Measurements from ENCODE around the gene PARP15. TPM values are rescaled to one million over a fixed set of nuclear protein-coding genes. Genes with fewer than 3 reads are reported as not detected.

Gene PARP15
- total RNA-seq, 1 donor from 2014 or later: 14.4 TPM

GRCh38 chr3:122578069-122578740 lies 755 bp downstream of the PARP15 start:
- DNase-seq (ENCODE audit: low spot score): no peak
- H3K27ac Mint-ChIP-seq: peak overlapping the region; percentile 71
- peak overlapping the region; percentile 95 for H3K4me3 Mint-ChIP-seq (ENCODE audit: low read depth)
- intact Hi-C loops (cut with micrococcal nuclease): loop anchor here (5.0 kb wide), 1 partner anchor 104 kb away; the partner anchor contains the start of gene PARP14
- H3K9me3 Mint-ChIP-seq: peaks cover 21% of the 10 kb centered on the region
- peaks cover 39% of the 10 kb centered on the region for H3K4me1 Mint-ChIP-seq (ENCODE audit: low read depth)
- no peaks in the 10 kb centered on the region for H3K27me3 Mint-ChIP-seq (ENCODE audit: low read depth)
- peaks cover 47% of the 10 kb centered on the region for H3K36me3 Mint-ChIP-seq (ENCODE audit: low read depth)

- Mint-ChIP-seq H3K27me3 (ENCODE audit: low read depth) (no peaks in the 10 kb centered on the region), H3K27ac (no peak overlapping the region), H3K4me3 (ENCODE audit: low read depth) (no peak overlapping the region), H3K9me3 (peaks cover 34% of the 10 kb centered on the region), H3K36me3 (ENCODE audit: low read depth) (peaks cover 56% of the 10 kb centered on the region), H3K4me1 (ENCODE audit: low read depth) (peaks cover 29% of the 10 kb centered on the region)
- intact Hi-C loops (cut with micrococcal nuclease): no loop called here
- no peak for DNase-seq (ENCODE audit: low spot score)
Measured at GRCh38 chr3:122580470-122580869, 3.0 kb downstream of the PARP15 start.

DNA sequence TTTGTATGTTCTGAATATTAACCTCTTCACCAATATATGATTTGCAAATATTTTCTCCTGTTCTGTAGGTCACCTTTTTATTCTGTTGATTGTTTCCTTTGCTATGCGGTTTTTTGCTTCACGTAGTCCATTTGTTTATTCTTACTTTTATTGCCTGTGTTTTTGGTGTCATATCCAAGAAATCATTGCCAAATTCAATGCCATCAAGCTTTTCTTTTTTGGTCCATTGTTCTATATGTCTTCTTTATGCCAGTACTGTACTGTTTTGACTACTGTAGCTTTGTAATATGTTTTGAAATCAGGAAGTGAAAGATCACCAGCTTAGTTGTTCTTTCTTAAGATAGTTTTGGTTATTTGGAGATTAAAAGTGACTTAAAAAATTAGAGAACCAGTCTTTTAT lies 4.2 kb downstream of the PARP15 start:
- H3K9me3 Mint-ChIP-seq: peaks cover 34% of the 10 kb centered on the region
- no peak for DNase-seq (ENCODE audit: low spot score)
- peaks cover 21% of the 10 kb centered on the region for H3K4me1 Mint-ChIP-seq (ENCODE audit: low read depth)
- H3K4me3 Mint-ChIP-seq (ENCODE audit: low read depth): no peak overlapping the region
- H3K27ac Mint-ChIP-seq: no peak overlapping the region
- intact Hi-C loops (cut with micrococcal nuclease): no loop called here
- no peaks in the 10 kb centered on the region for H3K27me3 Mint-ChIP-seq (ENCODE audit: low read depth)
- H3K36me3 Mint-ChIP-seq (ENCODE audit: low read depth): peaks cover 53% of the 10 kb centered on the region

GRCh38 chr3:122582390-122582789 lies 4.9 kb downstream of the PARP15 start:
- no peak for DNase-seq (ENCODE audit: low spot score)
- Mint-ChIP-seq H3K9me3 (peaks cover 34% of the 10 kb centered on the region), H3K36me3 (ENCODE audit: low read depth) (peaks cover 57% of the 10 kb centered on the region), H3K4me1 (ENCODE audit: low read depth) (peaks cover 17% of the 10 kb centered on the region), H3K27me3 (ENCODE audit: low read depth) (no peaks in the 10 kb centered on the region), H3K27ac (no peak overlapping the region), H3K4me3 (ENCODE audit: low read depth) (no peak overlapping the region)
- intact Hi-C loops (cut with micrococcal nuclease): no loop called here

- Mint-ChIP-seq H3K9me3 (peaks cover 32% of the 10 kb centered on the region), H3K4me3 (ENCODE audit: low read depth) (no peak overlapping the region), H3K4me1 (ENCODE audit: low read depth) (peaks cover 8% of the 10 kb centered on the region), H3K27ac (no peak overlapping the region), H3K36me3 (ENCODE audit: low read depth) (peaks cover 54% of the 10 kb centered on the region), H3K27me3 (ENCODE audit: low read depth) (no peaks in the 10 kb centered on the region)
- intact Hi-C loops (cut with micrococcal nuclease): no loop called here
- no peak for DNase-seq (ENCODE audit: low spot score)
Measured at GRCh38 chr3:122586098-122586497, 8.6 kb downstream of the PARP15 start.

DNA sequence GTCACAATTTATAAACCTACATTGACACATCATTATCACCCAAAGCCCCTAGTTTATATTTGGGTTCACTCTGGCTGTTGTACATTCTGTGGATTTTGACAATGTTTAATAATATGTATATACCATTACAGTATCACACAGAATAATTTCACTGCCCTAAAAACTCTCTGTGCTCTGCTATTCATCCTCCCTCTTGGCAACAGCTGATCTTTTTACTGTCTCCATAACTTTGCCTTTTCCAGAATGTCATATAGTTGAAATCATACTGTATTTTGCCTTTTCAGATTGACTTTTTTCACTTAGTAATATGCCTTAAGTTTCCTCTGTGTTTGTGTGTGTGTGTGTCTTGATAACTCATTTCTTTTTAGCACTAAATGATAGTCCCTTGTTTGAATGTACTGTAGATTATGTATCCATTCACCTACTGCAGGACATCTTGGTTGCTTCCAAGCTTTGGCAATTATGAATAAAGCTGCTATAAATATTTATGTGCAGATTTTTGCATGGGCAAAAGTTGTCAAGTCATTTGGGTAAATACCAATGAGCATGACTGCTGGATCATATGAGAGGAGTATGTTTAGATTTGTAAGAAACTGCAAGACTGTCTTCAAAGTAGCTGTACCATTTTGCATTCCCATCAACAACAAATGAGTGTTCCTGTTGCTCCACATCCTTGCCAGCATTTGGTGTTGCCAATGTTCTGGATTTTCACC lies 9.5 kb downstream of the PARP15 start:
- Mint-ChIP-seq H3K4me3 (ENCODE audit: low read depth) (no peak overlapping the region), H3K4me1 (ENCODE audit: low read depth) (peaks cover 8% of the 10 kb centered on the region), H3K27me3 (ENCODE audit: low read depth) (no peaks in the 10 kb centered on the region), H3K36me3 (ENCODE audit: low read depth) (peaks cover 49% of the 10 kb centered on the region), H3K27ac (no peak overlapping the region), H3K9me3 (peaks cover 24% of the 10 kb centered on the region)
- intact Hi-C loops (cut with micrococcal nuclease): no loop called here
- DNase-seq (ENCODE audit: low spot score): no peak

- intact Hi-C loops (cut with micrococcal nuclease): no loop called here
- Mint-ChIP-seq H3K27me3 (ENCODE audit: low read depth) (no peaks in the 10 kb centered on the region), H3K4me1 (ENCODE audit: low read depth) (peaks cover 8% of the 10 kb centered on the region), H3K9me3 (peaks cover 17% of the 10 kb centered on the region), H3K36me3 (ENCODE audit: low read depth) (peaks cover 47% of the 10 kb centered on the region), H3K4me3 (ENCODE audit: low read depth) (no peak overlapping the region), H3K27ac (no peak overlapping the region)
- no peak for DNase-seq (ENCODE audit: low spot score)
Measured at GRCh38 chr3:122587572-122587971, 10.1 kb downstream of the PARP15 start.

DNA sequence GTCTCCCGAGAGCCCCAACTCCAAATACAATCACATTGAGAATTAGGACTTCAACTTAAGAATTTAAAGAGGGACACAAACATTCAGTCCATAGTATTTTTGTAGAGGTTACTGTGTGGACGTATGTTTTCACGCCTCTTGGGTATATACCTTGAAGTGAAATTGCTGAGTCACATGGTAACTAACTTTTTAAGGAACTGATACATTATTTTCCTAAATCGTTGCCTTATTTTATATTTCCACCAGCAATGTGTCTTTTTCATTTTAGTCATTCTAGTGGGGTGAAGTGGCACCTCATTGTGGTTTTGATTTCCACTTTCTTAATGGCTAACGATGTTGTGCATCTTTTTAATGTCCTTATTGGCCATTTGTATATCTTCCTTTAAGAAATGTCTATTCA lies 11.8 kb downstream of the PARP15 start:
- H3K4me3 Mint-ChIP-seq (ENCODE audit: low read depth): no peak overlapping the region

DNA sequence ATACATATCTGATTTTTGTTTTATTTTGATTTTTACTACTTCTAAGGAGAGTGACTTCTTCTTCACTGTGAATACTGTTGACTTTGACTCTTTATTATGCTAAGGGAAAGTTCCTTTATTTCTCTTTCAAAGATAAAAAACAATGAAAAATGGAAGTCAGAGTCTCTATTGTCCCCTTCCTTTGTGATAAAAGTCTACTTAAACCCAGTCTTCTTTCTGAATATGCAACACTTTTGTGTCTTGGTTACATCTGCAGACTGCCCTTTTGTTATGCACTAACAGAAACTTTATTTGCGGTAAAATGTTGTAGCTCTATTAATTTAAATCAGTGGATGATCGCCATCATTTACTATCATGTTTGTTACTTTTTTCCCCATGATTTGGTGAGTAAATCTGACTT lies 13.2 kb downstream of the PARP15 start:
- Mint-ChIP-seq H3K27me3 (ENCODE audit: low read depth) (no peaks in the 10 kb centered on the region), H3K4me3 (ENCODE audit: low read depth) (no peak overlapping the region)

More for the DNA sequence above, 11.8 kb downstream of the PARP15 start:
- Mint-ChIP-seq H3K36me3 (ENCODE audit: low read depth) (peaks cover 31% of the 10 kb centered on the region), H3K9me3 (peaks cover 2% of the 10 kb centered on the region), H3K27me3 (ENCODE audit: low read depth) (no peaks in the 10 kb centered on the region), H3K4me1 (ENCODE audit: low read depth) (peaks cover 6% of the 10 kb centered on the region), H3K27ac (no peak overlapping the region)
- intact Hi-C loops (cut with micrococcal nuclease): no loop called here
- no peak for DNase-seq (ENCODE audit: low spot score)

GRCh38 chr3:122594025-122594424 lies 16.6 kb downstream of the PARP15 start:
- H3K36me3 Mint-ChIP-seq (ENCODE audit: low read depth): peaks cover 17% of the 10 kb centered on the region
- peaks cover 5% of the 10 kb centered on the region for H3K9me3 Mint-ChIP-seq
- no peak for DNase-seq (ENCODE audit: low spot score)
- H3K27ac Mint-ChIP-seq: no peak overlapping the region
- no peak overlapping the region for H3K4me3 Mint-ChIP-seq (ENCODE audit: low read depth)
- intact Hi-C loops (cut with micrococcal nuclease): no loop called here
- H3K27me3 Mint-ChIP-seq (ENCODE audit: low read depth): no peaks in the 10 kb centered on the region
- peaks cover 4% of the 10 kb centered on the region for H3K4me1 Mint-ChIP-seq (ENCODE audit: low read depth)

More for the DNA sequence above, 13.2 kb downstream of the PARP15 start:
- no peak for DNase-seq (ENCODE audit: low spot score)
- peaks cover 6% of the 10 kb centered on the region for H3K4me1 Mint-ChIP-seq (ENCODE audit: low read depth)
- H3K36me3 Mint-ChIP-seq (ENCODE audit: low read depth): peaks cover 20% of the 10 kb centered on the region
- intact Hi-C loops (cut with micrococcal nuclease): no loop called here
- H3K9me3 Mint-ChIP-seq: no peaks in the 10 kb centered on the region
- H3K27ac Mint-ChIP-seq: no peak overlapping the region

DNA sequence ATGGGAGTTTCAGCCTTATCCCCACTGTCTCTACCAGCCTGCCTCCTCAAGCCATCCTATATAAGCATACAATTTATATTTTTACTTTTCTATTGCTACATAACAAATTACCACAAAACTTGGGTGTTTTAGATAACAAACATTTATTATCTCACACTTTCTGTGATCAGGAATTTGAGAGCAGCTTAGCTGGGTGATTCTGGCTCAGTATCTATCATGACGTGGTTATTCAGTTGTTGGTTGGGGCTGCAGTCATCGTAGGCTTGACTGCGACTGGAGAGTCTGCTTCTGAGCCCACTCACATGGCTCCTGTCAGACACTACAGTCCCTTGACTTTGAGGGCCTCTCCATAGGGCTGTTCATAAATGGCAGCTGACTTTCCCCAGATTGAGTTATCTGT lies 20.7 kb downstream of the PARP15 start:
- no peak overlapping the region for H3K27ac Mint-ChIP-seq
- H3K9me3 Mint-ChIP-seq: peaks cover 5% of the 10 kb centered on the region
- intact Hi-C loops (cut with micrococcal nuclease): no loop called here
- no peak overlapping the region for H3K4me3 Mint-ChIP-seq (ENCODE audit: low read depth)
- peaks cover 8% of the 10 kb centered on the region for H3K4me1 Mint-ChIP-seq (ENCODE audit: low read depth)
- no peaks in the 10 kb centered on the region for H3K27me3 Mint-ChIP-seq (ENCODE audit: low read depth)
- peaks cover 13% of the 10 kb centered on the region for H3K36me3 Mint-ChIP-seq (ENCODE audit: low read depth)
- no peak for DNase-seq (ENCODE audit: low spot score)

DNA sequence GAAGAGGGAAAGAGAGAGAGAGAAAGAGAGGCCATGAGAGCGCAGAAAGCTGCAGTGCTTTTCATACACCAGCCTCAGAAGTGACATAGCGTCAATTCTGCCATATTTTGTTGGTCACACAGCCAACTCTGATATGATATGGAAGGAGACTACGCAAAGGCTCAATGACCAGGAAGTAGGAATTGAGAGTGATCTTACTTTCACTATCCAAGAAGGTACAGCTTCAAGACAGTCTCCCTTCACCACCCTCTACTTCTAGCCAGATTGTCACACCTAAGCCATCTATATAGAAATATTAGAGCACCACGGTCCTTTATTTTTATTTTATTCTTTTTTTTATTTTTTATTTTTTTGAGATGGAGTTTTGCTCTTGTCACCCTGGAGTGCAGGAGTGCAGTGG lies 21.1 kb downstream of the PARP15 start:
- DNase-seq (ENCODE audit: low spot score): no peak
- Mint-ChIP-seq H3K36me3 (ENCODE audit: low read depth) (peaks cover 17% of the 10 kb centered on the region), H3K4me1 (ENCODE audit: low read depth) (peaks cover 9% of the 10 kb centered on the region), H3K9me3 (peaks cover 5% of the 10 kb centered on the region), H3K4me3 (ENCODE audit: low read depth) (no peak overlapping the region), H3K27ac (no peak overlapping the region), H3K27me3 (ENCODE audit: low read depth) (no peaks in the 10 kb centered on the region)
- intact Hi-C loops (cut with micrococcal nuclease): no loop called here

- H3K4me3 Mint-ChIP-seq (ENCODE audit: low read depth): no peak overlapping the region
- H3K4me1 Mint-ChIP-seq (ENCODE audit: low read depth): peaks cover 16% of the 10 kb centered on the region
- no peaks in the 10 kb centered on the region for H3K9me3 Mint-ChIP-seq
- H3K27me3 Mint-ChIP-seq (ENCODE audit: low read depth): no peaks in the 10 kb centered on the region
- intact Hi-C loops (cut with micrococcal nuclease): no loop called here
- H3K36me3 Mint-ChIP-seq (ENCODE audit: low read depth): peaks cover 24% of the 10 kb centered on the region
- H3K27ac Mint-ChIP-seq: no peak overlapping the region
- DNase-seq (ENCODE audit: low spot score): no peak
Measured at GRCh38 chr3:122602011-122602710, 24.7 kb downstream of the PARP15 start.

All from activated T-helper 2 cell treated with anti-CD3 and anti-CD28 coated beads, Interferon-gamma antibody, Interleukin-2, Interleukin-4, amounts not matched to agents 10 μg/mL and 5 μg/mL and 100 μg/mL, durations not matched to agents 14 hours and 24 hours and 36 hours (primary cell).